Nephron (organoid): ENCODE results near the gene AIG1.
A peak's percentile ranks its signal among the peaks of the same experiment; 100 is the strongest.

Experiments
- H3K27ac Mint-ChIP-seq, 3 experiments: 2 replicates each; pipeline ENCODE4 v1.8.0; 2020; ENCODE audit warnings: mixed read lengths in 3 of 3, mild to moderate bottlenecking in 2 of 3, moderate library complexity in 1 of 3
- H3K27me3 Mint-ChIP-seq: 2 replicates; pipeline ENCODE4 v1.8.0; 2021; ENCODE audit warnings: low read depth, mild to moderate bottlenecking, moderate library complexity, mixed read lengths
- H3K36me3 Mint-ChIP-seq: 2 replicates; pipeline ENCODE4 v1.8.0; 2020; ENCODE audit warnings: low read depth, mixed read lengths
- H3K4me1 Mint-ChIP-seq: 2 replicates; pipeline ENCODE4 v1.8.0; 2020; ENCODE audit warnings: mixed read lengths
- H3K4me3 Mint-ChIP-seq, 3 experiments: 2 replicates each; pipeline ENCODE4 v1.8.0; 2020; ENCODE audit warnings: mild to moderate bottlenecking in 3 of 3, mixed read lengths in 3 of 3, moderate library complexity in 2 of 3
- H3K9me3 Mint-ChIP-seq: 2 replicates; pipeline ENCODE4 v1.8.0; 2020; ENCODE audit warnings: mixed read lengths
- TF ChIP-seq, protein P1 (sequence below), 3 experiments: fragments of 200-600 bp; sonication (generic); IDR thresholded peaks; one replicate each; pipeline ENCODE4 v1.5.0; 2021; ENCODE audit warnings: antibody characterized with exemption in 3 of 3; ENCODE audit not compliant: unreplicated experiment in 3 of 3

Gene AIG1

DNA sequence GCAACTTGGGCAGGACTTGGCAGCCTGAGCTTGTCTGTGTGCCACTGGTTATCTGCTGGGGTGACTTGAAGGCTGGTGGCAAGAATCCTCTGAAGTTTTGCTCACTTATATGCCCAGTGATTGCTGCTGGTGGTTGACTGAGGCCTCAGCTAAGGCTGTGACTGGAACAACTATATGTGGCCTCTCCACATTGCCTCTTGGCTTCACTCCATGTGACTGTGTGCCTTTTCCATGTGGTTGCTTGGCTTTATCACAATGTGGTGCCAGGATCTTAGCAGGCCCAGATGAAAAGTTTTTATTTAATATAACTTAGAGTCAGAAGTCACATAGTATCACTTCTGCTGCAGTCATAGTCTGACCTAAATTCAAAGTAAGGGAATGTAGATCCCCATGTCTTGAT, 285.3 kb downstream of the AIG1 start:
- Mint-ChIP-seq H3K4me1 (no peaks in the 10 kb centered on the region), H3K27me3 (no peaks in the 10 kb centered on the region), H3K9me3 (peaks cover 2% of the 10 kb centered on the region), H3K4me3 (no peak overlapping the region), H3K36me3 (no peaks in the 10 kb centered on the region), H3K27ac (no peak overlapping the region)
- TF ChIP-seq, protein P1, sequence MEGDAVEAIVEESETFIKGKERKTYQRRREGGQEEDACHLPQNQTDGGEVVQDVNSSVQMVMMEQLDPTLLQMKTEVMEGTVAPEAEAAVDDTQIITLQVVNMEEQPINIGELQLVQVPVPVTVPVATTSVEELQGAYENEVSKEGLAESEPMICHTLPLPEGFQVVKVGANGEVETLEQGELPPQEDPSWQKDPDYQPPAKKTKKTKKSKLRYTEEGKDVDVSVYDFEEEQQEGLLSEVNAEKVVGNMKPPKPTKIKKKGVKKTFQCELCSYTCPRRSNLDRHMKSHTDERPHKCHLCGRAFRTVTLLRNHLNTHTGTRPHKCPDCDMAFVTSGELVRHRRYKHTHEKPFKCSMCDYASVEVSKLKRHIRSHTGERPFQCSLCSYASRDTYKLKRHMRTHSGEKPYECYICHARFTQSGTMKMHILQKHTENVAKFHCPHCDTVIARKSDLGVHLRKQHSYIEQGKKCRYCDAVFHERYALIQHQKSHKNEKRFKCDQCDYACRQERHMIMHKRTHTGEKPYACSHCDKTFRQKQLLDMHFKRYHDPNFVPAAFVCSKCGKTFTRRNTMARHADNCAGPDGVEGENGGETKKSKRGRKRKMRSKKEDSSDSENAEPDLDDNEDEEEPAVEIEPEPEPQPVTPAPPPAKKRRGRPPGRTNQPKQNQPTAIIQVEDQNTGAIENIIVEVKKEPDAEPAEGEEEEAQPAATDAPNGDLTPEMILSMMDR (IDR thresholded peaks at IDR 0.05; ENCODE audit: unreplicated experiment in 3 of 3): no peak

DNA sequence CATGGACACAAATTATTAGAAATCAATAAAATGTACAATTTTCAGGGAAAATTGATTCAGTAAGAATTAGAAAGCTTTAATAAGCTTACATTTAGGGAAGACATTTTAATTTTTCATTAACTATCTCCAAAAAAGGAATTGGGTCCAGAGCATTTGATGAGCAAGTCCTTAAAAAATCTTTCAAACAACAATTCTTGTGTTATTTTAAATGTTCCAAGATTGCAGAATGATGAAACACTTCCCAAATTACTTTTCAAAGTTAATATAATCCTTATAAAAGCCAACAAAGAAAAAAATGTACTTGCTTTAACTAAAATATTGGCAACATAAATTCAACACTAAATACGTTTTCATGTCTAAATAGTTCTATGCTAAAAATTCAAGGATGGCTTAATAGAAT, 287.8 kb downstream of the AIG1 start:
- TF ChIP-seq, protein P1 (IDR thresholded peaks at IDR 0.05; ENCODE audit: unreplicated experiment in 3 of 3): no peak
- H3K36me3 Mint-ChIP-seq: peaks cover 15% of the 10 kb centered on the region
- no peaks in the 10 kb centered on the region for H3K27me3 Mint-ChIP-seq
- no peak overlapping the region for H3K4me3 Mint-ChIP-seq
- H3K27ac Mint-ChIP-seq: no peak overlapping the region
- H3K9me3 Mint-ChIP-seq: peaks cover 21% of the 10 kb centered on the region
- no peaks in the 10 kb centered on the region for H3K4me1 Mint-ChIP-seq

DNA sequence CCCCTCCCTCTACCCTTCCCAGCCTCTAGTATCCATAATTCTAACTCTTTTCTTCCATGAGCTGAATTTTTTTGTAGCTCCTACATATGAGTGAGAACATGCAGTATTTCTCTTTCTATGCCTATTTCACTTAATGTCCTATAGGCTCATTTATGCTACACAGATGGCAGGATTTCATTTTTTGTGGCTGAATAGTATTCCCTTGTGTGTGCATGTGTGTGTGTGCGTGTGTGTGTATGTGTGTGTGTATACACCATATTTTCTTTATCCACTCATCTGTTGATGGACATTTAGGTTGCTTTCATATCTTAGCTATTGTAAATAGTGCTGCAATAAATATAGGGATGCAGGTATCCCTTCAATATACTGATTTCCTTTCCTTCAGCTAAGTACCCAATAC, 288.8 kb downstream of the AIG1 start:
- Mint-ChIP-seq H3K4me3 (no peak overlapping the region), H3K36me3 (peaks cover 18% of the 10 kb centered on the region), H3K27ac (no peak overlapping the region), H3K4me1 (no peaks in the 10 kb centered on the region), H3K9me3 (peaks cover 29% of the 10 kb centered on the region), H3K27me3 (no peaks in the 10 kb centered on the region)
- TF ChIP-seq, protein P1 (IDR thresholded peaks at IDR 0.05; ENCODE audit: unreplicated experiment in 3 of 3): no peak

DNA sequence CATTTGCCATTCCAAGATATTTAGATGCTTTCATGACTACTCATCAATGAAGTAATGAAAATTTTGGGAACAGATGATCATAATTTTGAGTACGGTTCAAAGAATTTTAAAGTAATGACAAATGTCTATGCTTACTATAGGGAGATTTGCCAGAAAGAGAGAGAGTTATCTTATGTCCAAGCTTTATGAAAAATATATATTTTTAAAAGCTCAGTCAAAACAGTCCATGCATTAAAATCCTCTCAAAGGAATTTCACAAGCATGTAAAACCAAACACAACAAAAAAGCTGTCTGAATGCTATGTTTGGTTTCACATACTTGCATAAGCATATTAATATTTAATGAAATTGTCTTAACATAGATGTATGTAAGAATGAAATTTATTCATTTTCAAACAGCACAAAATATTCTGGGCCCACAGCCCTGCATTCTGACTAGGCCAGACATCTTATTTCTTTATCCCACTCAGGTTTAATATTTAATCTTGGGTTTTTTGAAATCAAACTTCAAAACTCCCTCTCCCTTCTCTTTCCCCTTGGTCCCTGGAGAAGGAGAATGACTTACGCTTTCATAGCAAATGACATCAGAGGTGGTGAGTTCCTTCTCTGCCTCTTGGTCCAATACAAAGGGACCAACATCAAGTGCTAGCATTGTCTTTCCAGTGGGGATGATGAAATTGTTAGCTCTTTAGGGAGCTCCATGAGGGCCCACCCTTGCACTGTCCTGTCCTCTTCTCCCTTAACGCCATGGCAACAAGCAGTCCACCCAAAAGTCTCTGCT, 295.6 kb downstream of the AIG1 start:
- H3K36me3 Mint-ChIP-seq: peaks cover 17% of the 10 kb centered on the region
- H3K27me3 Mint-ChIP-seq: no peaks in the 10 kb centered on the region
- TF ChIP-seq, protein P1 (IDR thresholded peaks at IDR 0.05; ENCODE audit: unreplicated experiment in 3 of 3): no peak
- H3K27ac Mint-ChIP-seq: peak overlapping the region in 2 of 3 experiments; percentile 77 to 89
- peaks cover 12% of the 10 kb centered on the region for H3K4me1 Mint-ChIP-seq
- H3K4me3 Mint-ChIP-seq: no peak overlapping the region
- peaks cover 30% of the 10 kb centered on the region for H3K9me3 Mint-ChIP-seq

DNA sequence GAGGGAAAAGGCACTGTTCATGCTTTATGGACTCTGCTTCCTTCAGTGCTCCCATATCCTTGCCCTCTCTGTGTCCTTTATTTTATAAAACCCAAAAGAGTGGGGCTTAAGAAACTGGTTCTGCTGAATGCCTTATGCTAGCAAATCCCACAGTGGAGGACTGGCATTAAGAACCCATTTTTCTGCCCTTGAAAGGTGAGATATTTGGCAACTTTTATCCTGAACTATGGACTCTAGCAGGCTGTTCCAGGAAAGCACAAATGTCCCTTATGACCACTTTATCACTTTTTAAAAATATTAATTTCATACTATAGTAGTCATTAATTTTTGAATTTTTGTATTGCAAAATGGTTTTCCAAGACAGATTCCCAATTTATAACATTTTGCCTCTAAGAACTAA, 296.5 kb downstream of the AIG1 start:
- Mint-ChIP-seq H3K27me3 (no peaks in the 10 kb centered on the region), H3K4me1 (peaks cover 12% of the 10 kb centered on the region)

More for the DNA sequence above, 296.5 kb downstream of the AIG1 start:
- H3K9me3 Mint-ChIP-seq: peaks cover 21% of the 10 kb centered on the region
- peaks cover 11% of the 10 kb centered on the region for H3K36me3 Mint-ChIP-seq
- H3K27ac Mint-ChIP-seq: peak overlapping the region in 2 of 3 experiments; percentile 89 to 97
- TF ChIP-seq, protein P1 (IDR thresholded peaks at IDR 0.05; ENCODE audit: unreplicated experiment in 3 of 3): no peak
- no peak overlapping the region for H3K4me3 Mint-ChIP-seq
